HuH-7.5 (cell line): ENCODE data around the gene ESCO1.

Experiments
- DNase-seq: peaks from one replicate; pipeline ENCODE4 v3.0.0; 2011; ENCODE audit warnings: low spot score

The ESCO1 gene

DNA sequence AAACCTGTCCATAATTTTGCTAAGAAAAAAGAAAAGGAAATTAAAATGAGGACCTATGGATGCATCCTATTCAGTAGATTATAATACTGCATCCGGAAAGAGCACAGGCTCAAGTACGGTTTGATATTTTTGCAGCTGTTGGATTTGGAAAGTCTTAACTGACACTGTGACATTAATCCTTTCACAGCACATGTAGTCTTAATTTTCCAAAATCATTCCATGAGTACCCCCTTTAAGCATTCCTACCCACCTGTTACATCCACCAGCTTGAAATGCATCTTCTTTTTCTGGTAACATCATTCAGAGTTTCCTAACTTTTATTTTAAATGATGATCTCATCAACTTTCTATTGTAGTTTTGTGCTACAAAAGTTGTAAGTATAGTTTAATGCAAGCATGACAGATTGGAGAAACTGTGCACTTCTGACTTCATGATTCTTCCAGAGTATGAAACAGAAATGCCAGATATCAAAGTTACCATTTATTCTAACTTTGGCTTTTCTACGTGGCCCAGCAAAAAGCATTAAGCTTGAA, 113.5 kb downstream of the ESCO1 start:
- DNase-seq: no peak

DNA sequence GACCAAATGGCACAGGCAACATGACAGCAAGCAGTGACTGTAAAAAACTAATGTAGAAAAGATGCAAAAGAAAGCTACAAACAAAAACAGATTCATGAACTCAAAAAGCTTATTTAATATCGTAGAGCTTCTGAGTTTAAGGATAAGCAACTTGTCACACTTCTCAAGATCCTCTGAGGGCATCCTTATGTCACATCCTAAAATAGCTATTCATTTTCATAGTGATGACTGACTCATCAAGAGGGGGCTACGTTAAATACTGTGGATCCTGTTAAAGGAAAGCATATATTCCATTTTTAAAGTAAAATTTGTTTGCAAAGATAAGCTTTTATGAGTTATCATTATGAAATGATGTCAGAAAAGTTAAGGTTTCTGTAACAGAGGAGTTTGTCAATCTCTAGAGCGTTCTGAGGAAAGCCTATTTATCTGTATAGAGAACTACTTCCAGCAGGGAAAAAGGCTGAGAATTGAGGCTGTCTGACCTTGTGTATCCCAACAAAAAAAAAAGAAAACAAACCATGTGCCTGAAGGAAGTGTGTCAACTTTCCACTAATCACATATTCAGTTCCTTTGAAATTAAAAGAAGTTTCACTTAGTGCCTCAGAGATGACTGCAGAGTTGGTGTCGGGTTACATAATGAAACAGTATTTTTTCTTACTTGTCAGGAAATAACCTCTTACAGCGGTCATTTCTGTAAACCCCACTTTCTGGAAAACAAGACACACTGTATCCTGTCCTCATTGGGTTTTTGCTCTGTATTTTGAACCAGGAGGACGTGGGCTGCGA, 115.5 kb downstream of the ESCO1 start:
- no peak for DNase-seq

DNA sequence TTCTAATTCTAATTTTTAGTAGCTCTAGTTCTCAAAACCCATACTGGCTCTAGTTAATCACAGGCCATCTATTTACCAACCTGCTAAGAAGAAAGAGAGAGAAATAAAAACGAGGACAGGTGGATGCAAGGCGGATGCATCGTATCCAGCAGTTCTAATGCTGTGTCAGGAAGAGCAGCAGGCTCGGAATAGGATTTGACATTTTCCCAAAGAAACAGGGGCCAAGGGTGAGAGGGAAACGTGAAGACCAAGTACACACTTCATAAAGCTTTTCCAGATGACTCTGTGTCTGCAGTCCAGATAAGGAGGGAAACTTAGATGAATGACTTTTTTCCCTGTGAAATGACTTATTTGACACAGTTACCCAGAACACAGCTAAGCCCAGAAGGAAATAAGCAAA, 117.5 kb downstream of the ESCO1 start:
- no peak for DNase-seq

DNA sequence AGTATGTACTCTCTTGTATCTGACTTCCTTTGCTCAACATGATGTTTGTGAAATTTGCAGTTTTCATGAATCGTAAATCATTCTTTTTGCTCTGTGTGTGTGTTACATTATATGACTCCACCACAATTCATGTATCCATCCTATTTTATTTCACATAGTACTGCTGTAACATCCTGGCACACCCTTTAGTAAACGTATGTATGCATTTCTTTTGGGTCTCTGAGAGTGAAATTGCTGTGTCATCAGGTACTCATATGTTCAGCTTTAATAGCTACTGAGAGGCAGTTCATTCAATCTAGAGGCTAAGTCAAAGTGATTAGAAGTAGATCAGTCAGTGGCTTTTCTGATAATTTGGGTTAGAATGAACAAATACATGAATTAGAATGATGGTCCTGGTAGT, 118.8 kb downstream of the ESCO1 start:
- DNase-seq: no peak

DNA sequence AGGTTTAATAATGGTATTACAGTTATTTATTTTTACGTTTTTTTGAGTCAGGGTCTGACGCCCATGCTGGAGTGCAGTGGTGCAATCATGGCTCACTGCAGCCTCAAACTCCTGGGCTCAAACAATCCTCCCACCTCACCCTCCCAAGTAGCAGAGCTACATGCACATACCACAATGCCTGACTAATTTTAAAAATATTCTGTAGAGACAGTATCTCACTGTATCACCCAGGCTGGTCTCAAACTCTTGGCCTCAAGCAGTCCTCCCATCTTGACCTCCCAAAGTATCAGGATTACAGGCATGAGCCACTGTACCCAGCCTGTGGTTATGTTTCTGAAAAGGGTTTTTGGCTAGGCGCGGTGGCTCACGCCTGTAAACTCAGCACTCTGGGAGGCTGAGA, 120.8 kb downstream of the ESCO1 start:
- DNase-seq: no peak
